ENCODE results near the gene RAD51B.

Gene RAD51B

GRCh38 chr14:68458840-68459469 is 639.4 kb downstream of the RAD51B start:
- no peaks in the 10 kb centered on the region for H4K20me1 ChIP-seq
- no peak overlapping the region for H3K4me3 ChIP-seq
- H3K36me3 ChIP-seq: peaks cover 6% of the 10 kb centered on the region; the same call in 1 of the 2 replicates
- H3K4me2 ChIP-seq: no peak overlapping the region
- peaks cover 15% of the 10 kb centered on the region for H3K9me3 ChIP-seq
- H3K9ac ChIP-seq: no peak overlapping the region
- peaks cover 8% of the 10 kb centered on the region for H3K4me1 ChIP-seq
- no peak for TF ChIP-seq Cebpa-rat (IDR thresholded peaks at IDR 0.05)
- no peak overlapping the region for H3K27ac ChIP-seq
- H3K27me3 ChIP-seq: no peaks in the 10 kb centered on the region

GRCh38 chr14:68459480-68460136 is 640.0 kb downstream of the RAD51B start:
- Histone ChIP-seq H3K36me3 (peaks cover 6% of the 10 kb centered on the region; the same call in 1 of the 2 replicates), H3K4me1 (peaks cover 8% of the 10 kb centered on the region), H3K4me3 (no peak overlapping the region), H4K20me1 (no peaks in the 10 kb centered on the region), H3K9me3 (peaks cover 9% of the 10 kb centered on the region), H3K9ac (no peak overlapping the region), H3K4me2 (no peak overlapping the region; the same call in 1 of the 2 replicates), H3K27ac (no peak overlapping the region), H3K27me3 (no peaks in the 10 kb centered on the region)
- TF ChIP-seq Cebpa-rat (IDR thresholded peaks at IDR 0.05): no peak

- no peaks in the 10 kb centered on the region for H3K27me3 ChIP-seq
- H3K9ac ChIP-seq: no peak overlapping the region
- no peaks in the 10 kb centered on the region for H4K20me1 ChIP-seq
- H3K4me1 ChIP-seq: peaks cover 12% of the 10 kb centered on the region
- H3K27ac ChIP-seq: no peak overlapping the region
- no peak overlapping the region for H3K4me2 ChIP-seq
- H3K9me3 ChIP-seq: no peaks in the 10 kb centered on the region
- no peak for TF ChIP-seq Cebpa-rat (IDR thresholded peaks at IDR 0.05)
- H3K4me3 ChIP-seq: no peak overlapping the region
- H3K36me3 ChIP-seq: no peaks in the 10 kb centered on the region; the same call in 1 of the 2 replicates
Observed at GRCh38 chr14:68460541-68460940, 641.0 kb downstream of the RAD51B start.

GRCh38 chr14:68461086-68461485 is 641.5 kb downstream of the RAD51B start:
- TF ChIP-seq Cebpa-rat (IDR thresholded peaks at IDR 0.05): no peak
- Histone ChIP-seq H3K9ac (no peak overlapping the region), H3K36me3 (no peaks in the 10 kb centered on the region; the same call in 1 of the 2 replicates), H3K4me3 (no peak overlapping the region), H3K27me3 (no peaks in the 10 kb centered on the region), H3K4me2 (no peak overlapping the region), H3K9me3 (no peaks in the 10 kb centered on the region), H3K4me1 (peaks cover 12% of the 10 kb centered on the region), H3K27ac (no peak overlapping the region), H4K20me1 (no peaks in the 10 kb centered on the region)

- H3K36me3 ChIP-seq: no peaks in the 10 kb centered on the region; the same call in 1 of the 2 replicates
- no peaks in the 10 kb centered on the region for H4K20me1 ChIP-seq
- H3K9ac ChIP-seq: no peak overlapping the region
- H3K4me3 ChIP-seq: no peak overlapping the region
- no peak for TF ChIP-seq Cebpa-rat (IDR thresholded peaks at IDR 0.05)
- peaks cover 12% of the 10 kb centered on the region for H3K4me1 ChIP-seq
- H3K27ac ChIP-seq: no peak overlapping the region
- no peak overlapping the region for H3K4me2 ChIP-seq
- no peaks in the 10 kb centered on the region for H3K9me3 ChIP-seq
- H3K27me3 ChIP-seq: no peaks in the 10 kb centered on the region
Observed at GRCh38 chr14:68462683-68463082, 643.1 kb downstream of the RAD51B start.

- Histone ChIP-seq H4K20me1 (no peaks in the 10 kb centered on the region), H3K27ac (no peak overlapping the region), H3K4me2 (no peak overlapping the region), H3K9ac (no peak overlapping the region), H3K9me3 (no peaks in the 10 kb centered on the region), H3K27me3 (no peaks in the 10 kb centered on the region), H3K4me3 (no peak overlapping the region), H3K4me1 (peaks cover 13% of the 10 kb centered on the region), H3K36me3 (no peaks in the 10 kb centered on the region; the same call in 1 of the 2 replicates)
- no peak for TF ChIP-seq Cebpa-rat (IDR thresholded peaks at IDR 0.05)
Observed at GRCh38 chr14:68463299-68463698, 643.7 kb downstream of the RAD51B start.

GRCh38 chr14:68463705-68464374 is 644.3 kb downstream of the RAD51B start:
- Histone ChIP-seq H3K9ac (no peak overlapping the region), H3K27ac (no peak overlapping the region), H4K20me1 (no peaks in the 10 kb centered on the region), H3K36me3 (no peaks in the 10 kb centered on the region; the same call in 1 of the 2 replicates), H3K4me2 (no peak overlapping the region), H3K27me3 (no peaks in the 10 kb centered on the region), H3K4me3 (no peak overlapping the region), H3K4me1 (peaks cover 19% of the 10 kb centered on the region), H3K9me3 (no peaks in the 10 kb centered on the region)
- TF ChIP-seq Cebpa-rat (IDR thresholded peaks at IDR 0.05): no peak

- no peak for TF ChIP-seq Cebpa-rat (IDR thresholded peaks at IDR 0.05)
- H4K20me1 ChIP-seq: no peaks in the 10 kb centered on the region
- no peak overlapping the region for H3K4me3 ChIP-seq
- no peak overlapping the region for H3K27ac ChIP-seq
- no peaks in the 10 kb centered on the region; the same call in 1 of the 2 replicates for H3K36me3 ChIP-seq
- no peak overlapping the region for H3K9ac ChIP-seq
- H3K9me3 ChIP-seq: no peaks in the 10 kb centered on the region
- no peak overlapping the region for H3K4me2 ChIP-seq
- H3K27me3 ChIP-seq: no peaks in the 10 kb centered on the region
- H3K4me1 ChIP-seq: peaks cover 25% of the 10 kb centered on the region
Observed at GRCh38 chr14:68464711-68465110, 645.1 kb downstream of the RAD51B start.

- Histone ChIP-seq H3K27me3 (no peaks in the 10 kb centered on the region), H3K36me3 (no peaks in the 10 kb centered on the region), H3K9me3 (no peaks in the 10 kb centered on the region), H3K27ac (no peak overlapping the region), H3K4me1 (peaks cover 42% of the 10 kb centered on the region), H4K20me1 (no peaks in the 10 kb centered on the region), H3K4me2 (no peak overlapping the region), H3K4me3 (no peak overlapping the region), H3K9ac (no peak overlapping the region)
- no peak for TF ChIP-seq Cebpa-rat (IDR thresholded peaks at IDR 0.05)
Observed at GRCh38 chr14:68466491-68466977, 647.0 kb downstream of the RAD51B start.

GRCh38 chr14:68467425-68467824 is 647.8 kb downstream of the RAD51B start:
- no peak overlapping the region for H3K9ac ChIP-seq
- H3K4me3 ChIP-seq: no peak overlapping the region
- no peaks in the 10 kb centered on the region for H3K9me3 ChIP-seq
- H4K20me1 ChIP-seq: no peaks in the 10 kb centered on the region
- H3K27ac ChIP-seq: no peak overlapping the region
- H3K4me1 ChIP-seq: peaks cover 51% of the 10 kb centered on the region
- TF ChIP-seq Cebpa-rat (IDR thresholded peaks at IDR 0.05): no peak
- no peak overlapping the region for H3K4me2 ChIP-seq
- no peaks in the 10 kb centered on the region for H3K27me3 ChIP-seq
- H3K36me3 ChIP-seq: no peaks in the 10 kb centered on the region
